CD4-positive, alpha-beta T cell treated with Interleukin-4 for 4 hours (primary cell): ENCODE data around the gene TMEM170B.
"Not testable (repeated sequence)": the region's sequence is repeated elsewhere in the genome, so short reads cannot be mapped to it uniquely, and the experiment has no call there.

Experiments used
- DNase-seq: peaks from one replicate; pipeline ENCODE4 v3.0.0-alpha.2; 2020

TMEM170B gene

GRCh38 chr6:11532097-11532496 lies 5.5 kb upstream of the TMEM170B start:
- no peak for DNase-seq

- DNase-seq, result no peak
These were observed 3.0 kb upstream of the TMEM170B start for GRCh38 chr6:11534561-11534960.

GRCh38 chr6:11535801-11536230 lies 1.7 kb upstream of the TMEM170B start:
- DNase-seq, result no peak

GRCh38 chr6:11536795-11537194 lies 754 bp upstream of the TMEM170B start:
- no peak for DNase-seq

DNA sequence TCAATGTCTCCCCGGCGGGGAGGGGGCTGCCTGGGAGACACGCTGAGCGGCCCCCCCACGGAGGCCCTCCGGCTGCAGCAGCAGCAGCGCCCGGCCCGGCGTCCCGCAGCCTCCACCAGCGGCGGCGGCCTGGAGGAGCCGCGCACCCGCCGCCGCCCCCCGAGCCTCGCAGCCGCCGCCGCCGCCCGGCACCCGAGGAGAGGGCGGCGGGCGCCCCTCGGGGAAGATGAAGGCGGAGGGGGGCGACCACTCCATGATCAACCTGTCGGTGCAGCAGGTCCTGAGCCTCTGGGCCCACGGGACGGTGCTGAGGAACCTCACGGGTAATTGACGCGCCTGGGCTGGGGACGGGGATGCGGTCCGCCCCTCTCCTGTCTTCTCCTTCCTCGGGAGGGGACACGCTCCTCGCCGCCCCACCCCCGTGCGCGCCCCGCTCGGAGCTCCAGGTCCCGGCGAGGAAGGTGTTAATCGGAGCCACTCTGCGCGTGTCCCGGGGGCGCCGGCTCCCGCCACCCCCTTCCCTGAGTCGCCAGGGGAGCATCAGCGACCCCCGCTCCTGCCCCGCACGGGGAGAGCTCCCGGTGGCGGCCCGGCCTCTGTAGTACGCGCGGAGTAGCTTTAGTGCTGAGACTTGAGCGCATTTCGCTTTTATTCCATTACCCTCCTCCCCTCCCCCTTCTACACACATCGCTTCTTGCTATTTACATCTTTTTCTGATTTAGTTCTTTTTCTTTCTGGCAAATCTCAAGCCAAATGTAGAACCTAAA lies 686 bp downstream of the TMEM170B start:
- no peak for DNase-seq

GRCh38 chr6:11538819-11539468 lies 1.4 kb downstream of the TMEM170B start:
- DNase-seq, result no peak

- DNase-seq, result no peak
These were observed 5.3 kb downstream of the TMEM170B start for GRCh38 chr6:11542863-11543262.

DNA sequence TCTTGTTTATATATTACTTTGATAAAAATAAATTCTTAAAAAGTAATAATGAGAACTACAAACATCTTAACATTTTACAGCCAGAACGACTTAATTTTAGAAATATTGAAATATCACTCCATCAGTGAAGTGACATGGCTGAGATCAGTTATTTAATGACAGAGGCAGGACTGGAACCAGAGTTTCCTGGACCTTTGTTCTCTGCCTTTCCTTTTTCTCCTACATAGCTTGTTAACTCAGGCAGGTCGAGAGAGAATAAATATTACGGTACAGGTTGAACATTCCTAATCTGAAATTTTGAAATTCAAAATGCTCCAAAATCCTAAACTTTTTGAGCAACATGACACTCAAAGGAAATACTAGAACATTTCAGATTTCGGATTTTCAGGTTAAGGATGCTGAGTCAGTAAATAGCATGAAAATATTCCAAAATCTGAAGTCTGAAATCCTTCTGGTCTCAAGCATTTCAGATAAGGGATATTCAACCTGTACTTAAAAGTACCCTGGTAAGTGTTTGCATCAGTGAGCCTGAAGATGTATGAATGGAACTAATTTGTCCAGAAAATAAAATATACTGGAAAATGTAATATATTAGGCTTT lies 6.5 kb downstream of the TMEM170B start:
- no peak for DNase-seq

DNA sequence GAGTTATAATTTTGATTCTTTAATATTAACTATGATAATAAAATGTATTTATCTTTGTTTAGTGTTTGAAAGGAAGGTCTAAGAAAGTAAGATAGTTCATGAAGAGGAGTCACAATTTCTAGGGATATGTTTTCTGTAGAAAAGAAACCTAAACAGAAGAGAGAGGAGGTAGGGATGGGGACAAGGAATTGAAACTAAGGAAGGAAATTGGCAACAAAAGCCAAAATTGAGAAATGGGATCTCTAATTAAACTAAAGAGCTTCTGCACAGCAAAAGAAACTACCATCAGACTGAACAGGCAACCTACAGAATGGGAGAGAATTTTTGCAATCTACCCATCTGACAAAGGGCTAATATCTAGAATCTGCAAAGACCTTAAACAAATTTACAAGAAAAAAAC lies 10.3 kb downstream of the TMEM170B start:
- not testable (repeated sequence) for DNase-seq

DNA sequence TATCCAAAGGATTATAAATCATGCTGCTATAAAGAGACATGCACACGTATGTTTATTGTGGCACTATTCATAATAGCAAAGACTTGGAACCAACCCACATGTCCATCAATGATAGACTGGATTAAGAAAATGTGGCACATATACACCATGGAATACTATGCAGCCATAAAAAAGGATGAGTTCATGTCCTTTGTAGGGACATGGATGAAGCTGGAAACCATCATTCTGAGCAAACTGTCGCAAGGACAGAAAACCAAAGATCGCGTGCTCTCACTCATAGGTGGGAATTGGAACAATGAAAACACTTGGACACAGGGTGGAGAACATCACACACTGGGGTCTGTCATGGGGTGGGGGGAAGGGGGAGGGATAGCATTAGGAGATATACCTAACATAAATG lies 11.0 kb downstream of the TMEM170B start:
- DNase-seq, result not testable (repeated sequence)

- no peak for DNase-seq
These were observed 13.5 kb downstream of the TMEM170B start for GRCh38 chr6:11551053-11551452.

- no peak for DNase-seq
These were observed 14.9 kb downstream of the TMEM170B start for GRCh38 chr6:11552442-11552841.

DNA sequence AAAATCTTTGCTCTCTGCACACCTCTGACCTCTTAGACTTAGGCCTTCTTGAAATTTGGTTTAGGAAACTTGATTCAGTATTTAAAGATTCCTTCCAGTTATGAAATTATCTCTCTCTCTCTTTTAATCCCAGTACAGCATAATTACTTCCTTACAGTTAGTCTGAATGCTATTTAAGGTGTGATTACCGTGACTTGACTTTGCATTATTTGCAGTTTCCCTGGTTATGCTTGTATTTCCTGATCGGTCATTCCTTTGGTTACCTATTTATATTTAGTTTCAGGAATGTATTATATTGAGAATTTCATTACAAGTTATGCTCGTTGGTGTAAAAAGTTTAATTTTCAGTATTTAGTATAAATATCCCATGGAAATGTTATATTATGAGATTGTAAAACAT lies 16.3 kb downstream of the TMEM170B start:
- no peak for DNase-seq

DNA sequence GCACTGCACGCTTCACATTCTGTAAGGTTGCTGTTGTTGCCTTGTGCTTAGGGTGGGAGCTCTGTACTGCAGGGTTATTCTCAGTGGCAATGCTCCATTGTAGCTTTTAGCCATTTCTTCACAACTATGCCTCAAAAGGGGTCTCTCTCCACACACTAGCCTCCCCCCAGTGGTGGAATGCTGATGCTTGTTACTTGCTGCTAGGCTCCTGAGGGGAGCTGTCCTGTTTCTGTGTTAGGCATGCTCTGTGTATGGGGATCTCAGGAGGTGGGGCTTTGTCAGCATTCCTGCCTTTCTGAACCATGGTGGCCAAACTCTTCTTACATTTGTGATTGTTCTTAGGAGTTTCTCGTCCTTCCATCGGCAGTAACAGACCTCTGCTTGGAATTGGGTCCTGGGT lies 18.8 kb downstream of the TMEM170B start:
- no peak for DNase-seq

- no peak for DNase-seq
These were observed 26.2 kb downstream of the TMEM170B start for GRCh38 chr6:11563793-11564192.

DNA sequence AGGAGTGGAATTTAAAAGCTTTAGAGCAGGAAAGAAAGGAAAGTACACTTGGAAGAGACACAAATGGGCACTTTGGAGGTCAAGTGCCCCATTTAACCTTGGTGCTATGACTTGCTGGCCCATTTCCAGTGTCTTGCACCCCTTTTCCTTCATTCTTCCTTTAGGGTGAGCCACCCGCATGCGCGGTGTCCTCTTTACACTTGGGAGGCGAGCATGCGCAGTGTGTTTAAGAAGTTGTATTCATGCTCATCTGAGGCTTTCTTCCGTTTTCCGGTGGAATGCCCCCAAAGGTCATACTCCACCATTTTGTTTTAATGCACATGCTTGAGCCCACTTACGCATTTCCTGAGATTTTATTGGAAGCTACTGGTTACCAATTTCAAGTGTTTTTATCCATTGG lies 29.1 kb downstream of the TMEM170B start:
- no peak for DNase-seq

- no peak for DNase-seq
These were observed 33.5 kb downstream of the TMEM170B start for GRCh38 chr6:11571073-11571472.

DNA sequence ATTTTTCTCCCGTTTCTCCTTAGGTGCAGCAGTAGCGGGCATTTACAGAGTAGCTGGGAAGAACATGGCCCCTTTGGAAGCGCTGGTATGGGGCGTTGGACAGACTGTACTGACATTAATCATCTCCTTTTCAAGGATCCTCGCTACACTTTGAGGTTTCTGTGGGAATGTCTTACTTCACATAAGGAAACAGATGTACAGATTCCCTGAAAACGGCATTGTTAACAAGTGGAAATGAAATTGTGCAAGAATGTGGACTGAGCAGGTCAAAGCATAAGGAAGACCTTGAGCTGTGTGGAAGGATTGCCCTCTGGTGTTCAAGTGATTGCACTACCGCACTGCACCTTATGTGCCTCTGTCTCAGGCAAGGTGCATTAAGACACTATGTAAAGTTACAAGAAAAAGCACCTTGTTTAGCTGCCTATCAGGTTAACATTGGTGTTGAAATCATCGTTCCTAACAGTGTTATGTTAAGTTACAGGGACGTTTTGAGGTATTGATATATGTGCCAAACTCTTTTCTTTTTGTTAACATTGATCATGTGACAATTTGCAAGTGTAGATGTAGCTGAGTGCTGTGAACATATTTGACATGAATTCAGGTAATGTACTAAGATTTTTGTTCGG lies 38.0 kb downstream of the TMEM170B start:
- peak; percentile 48 for DNase-seq

DNA sequence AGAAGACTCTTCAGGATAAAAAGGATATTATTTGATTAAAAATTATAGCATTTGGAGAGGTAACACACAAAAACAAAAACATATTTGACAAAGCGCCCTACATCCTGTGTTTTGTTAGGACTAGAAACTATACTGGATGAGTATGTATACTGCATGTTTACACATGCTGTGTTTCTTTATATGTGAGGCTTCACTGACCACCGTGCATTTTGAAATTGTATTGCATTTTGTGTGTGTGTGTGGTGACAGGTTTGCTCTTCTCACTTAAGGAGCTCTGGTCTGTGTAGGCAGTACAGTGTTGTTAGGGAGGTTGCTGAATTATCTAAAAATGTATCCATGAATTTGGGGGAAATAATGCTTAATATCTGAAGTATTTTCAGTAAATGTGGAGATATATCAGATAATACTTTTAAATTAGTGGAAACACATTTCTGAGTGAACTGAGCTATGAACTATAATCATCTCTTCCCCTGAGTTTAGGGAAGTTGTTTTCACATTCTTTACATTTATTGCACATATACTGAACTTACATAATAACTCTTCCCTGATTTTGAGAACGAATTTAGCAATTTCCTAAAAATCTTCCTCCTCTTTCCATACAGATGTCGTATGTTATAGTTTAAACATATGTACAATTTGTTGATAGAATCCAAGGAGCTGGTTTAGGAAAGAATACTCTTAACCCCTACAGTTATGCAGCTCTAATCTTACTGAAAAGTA lies 43.3 kb downstream of the TMEM170B start:
- DNase-seq, result no peak

DNA sequence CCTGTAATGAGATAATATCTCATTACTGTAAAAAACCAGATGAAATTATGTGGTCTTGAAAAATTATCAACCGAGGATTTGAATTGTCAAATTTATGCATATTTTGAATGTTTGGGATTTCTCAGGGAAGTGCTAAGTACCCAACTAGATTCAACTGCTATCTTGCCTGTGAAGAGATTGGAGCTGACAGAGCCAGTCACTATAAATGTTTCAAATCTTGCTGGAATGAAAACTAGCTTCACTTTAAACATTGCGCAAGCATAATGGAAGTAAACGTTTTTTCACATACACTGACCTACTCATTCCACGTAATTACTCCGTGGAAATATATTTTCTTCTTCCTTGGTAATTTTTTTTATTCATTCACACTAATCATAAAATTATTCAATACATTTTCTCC lies 46.7 kb downstream of the TMEM170B start:
- DNase-seq, result no peak

- peak; percentile 13 for DNase-seq
These were observed 48.0 kb downstream of the TMEM170B start for GRCh38 chr6:11585426-11586016.

DNA sequence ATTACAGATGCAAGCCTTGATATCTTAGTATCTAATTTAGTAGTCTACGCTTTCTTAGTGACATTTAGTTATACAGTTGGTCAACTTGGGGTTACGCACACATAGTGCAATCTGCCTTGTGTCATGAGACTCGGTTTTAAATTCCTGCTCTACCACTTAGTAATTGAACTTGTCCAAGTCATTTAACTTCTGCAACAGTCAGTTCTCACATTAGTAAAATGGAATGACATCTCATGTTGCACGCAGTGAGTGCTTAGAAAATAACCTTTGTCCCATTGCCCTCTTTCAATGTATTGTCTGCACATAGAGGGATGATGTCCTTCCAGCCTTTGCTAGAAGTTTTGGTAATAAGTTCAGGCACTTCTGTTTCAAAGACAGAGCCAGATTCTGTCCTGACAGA lies 48.6 kb downstream of the TMEM170B start:
- DNase-seq, result no peak

DNA sequence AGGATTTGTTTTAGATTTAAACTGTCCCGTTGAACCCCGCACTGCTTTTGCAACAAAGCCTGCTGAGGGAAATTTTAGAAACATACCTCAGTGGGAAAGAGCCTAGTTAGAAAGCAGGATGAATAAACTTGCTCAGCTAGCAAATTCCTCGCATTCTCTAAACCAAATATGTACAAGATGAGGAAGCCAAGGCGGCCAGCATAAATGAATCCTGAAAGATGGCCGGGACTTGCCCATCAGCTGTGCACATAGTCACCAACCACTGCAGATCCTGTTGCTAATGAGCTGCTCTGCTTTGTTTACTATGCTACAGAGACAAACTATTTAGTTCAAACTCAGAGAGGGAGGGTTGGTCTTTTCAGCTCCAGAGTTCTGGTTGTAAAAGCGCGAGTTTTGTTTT lies 49.0 kb downstream of the TMEM170B start:
- no peak for DNase-seq
